Spinal cord (tissue), 10 donors: ENCODE data around the gene KCNB1. TPM values are rescaled to one million over a fixed set of nuclear protein-coding genes. Genes with fewer than 3 reads are reported as not detected.

Experiments
- DNase-seq, 6 donors: peaks; one replicate each; pipeline versions ENCODE4 v3.0.0 to v3.0.0-alpha.2; 2013 to 2015; ENCODE audit warnings: low spot score in 6 of 6, low read depth in 4 of 6
- H3K27ac ChIP-seq: one replicate; pipeline ENCODE4 v1.5.1; 2013; ENCODE audit warnings: low read depth, low read length, control low read depth
- H3K27me3 ChIP-seq: one replicate; pipeline ENCODE4 v1.6.1; 2013; ENCODE audit warnings: low read length; ENCODE audit not compliant: control insufficient read depth, insufficient read depth
- H3K36me3 ChIP-seq: one replicate; pipeline ENCODE4 v1.6.1; 2013; ENCODE audit warnings: low read length; ENCODE audit not compliant: control insufficient read depth, insufficient read depth
- H3K4me1 ChIP-seq: one replicate; pipeline ENCODE4 v1.6.1; 2013; ENCODE audit warnings: low read length; ENCODE audit not compliant: control insufficient read depth, insufficient read depth
- H3K4me3 ChIP-seq: one replicate; pipeline ENCODE4 v1.5.1; 2013; ENCODE audit warnings: low read depth, low read length, control low read depth
- H3K9me3 ChIP-seq: one replicate; pipeline ENCODE4 v1.6.1; 2013; ENCODE audit warnings: low read length; ENCODE audit not compliant: control insufficient read depth, insufficient read depth
- WGBS: methylation state at CpG from one replicate; pipeline ENCODE4 v1.1.5; 2013; ENCODE audit warnings: missing lambda C conversion rate; ENCODE audit not compliant: insufficient coverage; 5-methylcytosine and 5-hydroxymethylcytosine counted together
- polyA plus RNA-seq, 2 donors: library from polyadenylated mRNA; unstranded; fragments of 120-200 nt; gene quantifications; one replicate each; pipeline ENCODE4 v1.2.1, GENCODE V29; 2013; ENCODE audit not compliant: insufficient read length in 2 of 2
- total RNA-seq, 2 donors: library from RNA; depleted of rRNA in 1 of 2; stranded (reverse); fragments of 120-200 nt in 1 of 2; fragments of >200 nt in 1 of 2; gene quantifications; one replicate each; pipeline versions ENCODE4 v1.2.3 to v1.2.4, GENCODE V29; 2013 to 2014
- donor health status: healthy.

The KCNB1 gene
- total and polyA plus RNA-seq, 4 donors, result 8.0 to 46.7 (median 15.1) TPM

DNA sequence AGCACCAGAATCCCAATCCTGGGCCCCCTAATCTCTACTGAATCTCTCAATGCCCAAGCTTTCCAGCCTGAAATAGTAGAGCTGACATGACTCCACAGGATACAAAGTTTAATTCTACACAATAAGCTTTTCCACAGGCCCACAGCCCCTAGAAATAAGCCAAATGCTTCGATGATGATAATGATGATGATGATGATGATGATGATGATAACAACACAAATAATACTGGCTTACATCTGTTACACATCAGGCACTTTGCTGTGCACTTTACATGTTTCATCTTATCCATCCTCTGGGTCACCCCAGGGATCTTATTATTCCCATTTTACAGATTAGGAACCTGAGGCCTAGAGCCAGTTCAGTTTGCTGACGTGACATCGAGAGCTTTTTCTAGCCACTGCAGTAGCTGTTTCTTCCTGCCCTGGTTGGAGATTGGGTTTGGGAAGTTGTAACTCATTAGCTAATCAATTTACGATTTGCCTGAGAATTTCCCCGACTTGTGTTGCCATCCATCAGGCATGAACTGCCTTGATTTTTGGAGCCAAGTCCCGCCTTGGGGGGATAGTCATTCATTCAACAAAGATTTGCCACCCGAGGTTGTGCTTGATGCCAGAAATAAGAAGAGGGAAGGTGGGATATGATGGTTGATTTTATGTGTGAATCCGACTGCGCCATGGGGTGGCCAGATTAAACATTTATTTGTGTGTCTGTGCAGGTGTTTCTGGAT lies 20.4 kb downstream of the KCNB1 start:
- Histone ChIP-seq H3K4me3 (no peak overlapping the region), H3K27ac (no peak overlapping the region), H3K27me3 (peaks cover 2% of the 10 kb centered on the region), H3K36me3 (peaks cover 3% of the 10 kb centered on the region), H3K4me1 (peaks cover 3% of the 10 kb centered on the region), H3K9me3 (no peaks in the 10 kb centered on the region)
- 90% methylated on average over 5 of the region's 9 CpGs for WGBS
- DNase-seq, result no peak

DNA sequence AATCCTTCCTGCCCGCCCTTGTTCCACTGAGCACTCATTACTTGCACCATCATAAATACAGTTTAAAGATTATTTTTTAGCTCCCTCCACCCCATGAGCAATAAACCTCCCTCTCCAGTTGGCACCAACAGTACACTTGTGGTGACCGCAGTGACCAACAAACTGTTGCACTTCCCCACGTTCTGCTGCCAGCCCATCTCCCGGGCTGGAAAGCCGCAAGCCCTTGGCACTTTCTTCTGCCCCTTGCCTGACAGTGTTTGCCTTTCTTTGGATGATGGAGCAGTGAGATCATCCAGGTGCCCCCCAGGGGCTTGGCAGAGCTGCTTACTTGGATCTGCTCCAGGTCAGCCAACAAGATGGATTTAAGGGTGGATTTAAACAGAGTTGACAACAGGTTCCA lies 21.6 kb downstream of the KCNB1 start:
- Histone ChIP-seq H3K27me3 (peaks cover 6% of the 10 kb centered on the region), H3K4me1 (peaks cover 3% of the 10 kb centered on the region), H3K9me3 (no peaks in the 10 kb centered on the region), H3K36me3 (peaks cover 3% of the 10 kb centered on the region), H3K27ac (no peak overlapping the region), H3K4me3 (no peak overlapping the region)
- 47% methylated on average over 5 of the region's 5 CpGs for WGBS
- no peak for DNase-seq

DNA sequence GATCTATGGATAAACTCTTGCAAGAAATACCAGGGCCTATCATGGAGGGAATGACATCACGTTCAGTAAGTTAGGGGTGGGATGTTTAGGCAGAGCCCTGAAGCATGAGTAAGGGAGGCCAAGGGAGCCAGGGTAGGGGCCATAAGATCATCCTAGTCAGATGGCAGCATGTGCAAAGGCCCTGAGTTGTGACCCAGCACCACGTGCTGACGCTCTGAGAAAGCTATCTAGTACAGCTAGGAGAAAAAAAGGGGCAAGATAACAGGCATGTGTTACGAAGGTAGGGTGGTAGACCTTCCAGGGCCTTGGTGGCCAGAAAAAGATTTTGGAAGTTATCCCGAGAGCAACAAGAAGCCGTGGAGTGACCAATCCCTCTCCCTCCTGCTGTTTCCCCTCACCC lies 22.3 kb downstream of the KCNB1 start:
- Histone ChIP-seq H3K36me3 (peaks cover 3% of the 10 kb centered on the region), H3K27ac (no peak overlapping the region), H3K9me3 (no peaks in the 10 kb centered on the region), H3K27me3 (peaks cover 6% of the 10 kb centered on the region), H3K4me1 (peaks cover 3% of the 10 kb centered on the region), H3K4me3 (no peak overlapping the region)
- 94% methylated on average over 4 of the region's 6 CpGs for WGBS
- no peak for DNase-seq

DNA sequence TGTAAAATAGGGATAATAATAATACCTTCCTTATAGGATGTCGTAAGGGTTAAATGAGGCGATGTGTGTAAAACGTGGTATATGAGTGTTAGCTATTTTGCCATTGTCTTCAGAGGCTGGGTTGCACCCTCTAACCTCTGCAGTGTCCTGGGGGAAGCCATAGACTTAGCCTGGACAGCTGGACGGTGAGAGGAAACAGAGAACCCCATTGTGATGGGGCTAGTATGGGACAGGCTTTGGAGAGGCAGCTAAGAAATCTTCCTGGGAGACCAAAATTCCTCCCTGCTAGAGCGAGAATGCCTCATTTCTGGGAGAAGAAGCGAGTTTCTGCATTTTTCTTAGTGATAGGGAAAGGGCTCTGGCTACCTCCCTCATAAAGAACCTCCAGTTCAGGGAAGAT lies 22.8 kb downstream of the KCNB1 start:
- Histone ChIP-seq H3K27me3 (peaks cover 6% of the 10 kb centered on the region), H3K9me3 (no peaks in the 10 kb centered on the region), H3K27ac (no peak overlapping the region), H3K4me1 (peaks cover 3% of the 10 kb centered on the region), H3K36me3 (peaks cover 3% of the 10 kb centered on the region), H3K4me3 (no peak overlapping the region)
- WGBS, result 57% methylated on average over 1 of the region's 6 CpGs
- DNase-seq, result no peak

DNA sequence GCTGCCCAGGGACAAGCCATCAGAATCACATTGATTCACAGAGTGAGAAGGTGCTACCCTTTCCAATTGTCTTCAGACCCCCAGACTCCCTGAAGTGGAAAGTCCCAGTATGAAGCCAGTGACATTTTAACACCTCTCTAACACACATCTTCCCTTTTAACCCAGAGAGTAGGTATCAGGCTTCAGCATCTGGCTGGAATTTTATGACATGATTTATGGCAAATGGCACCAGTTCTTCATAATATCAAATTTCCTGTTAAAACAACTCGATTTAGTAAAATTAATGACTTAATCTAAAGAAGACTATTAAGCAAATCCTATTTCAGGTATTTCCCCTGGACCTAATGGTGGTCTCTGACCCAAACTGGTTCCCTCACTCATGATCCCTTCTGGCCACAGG lies 25.0 kb downstream of the KCNB1 start:
- peaks cover 6% of the 10 kb centered on the region for H3K27me3 ChIP-seq

DNA sequence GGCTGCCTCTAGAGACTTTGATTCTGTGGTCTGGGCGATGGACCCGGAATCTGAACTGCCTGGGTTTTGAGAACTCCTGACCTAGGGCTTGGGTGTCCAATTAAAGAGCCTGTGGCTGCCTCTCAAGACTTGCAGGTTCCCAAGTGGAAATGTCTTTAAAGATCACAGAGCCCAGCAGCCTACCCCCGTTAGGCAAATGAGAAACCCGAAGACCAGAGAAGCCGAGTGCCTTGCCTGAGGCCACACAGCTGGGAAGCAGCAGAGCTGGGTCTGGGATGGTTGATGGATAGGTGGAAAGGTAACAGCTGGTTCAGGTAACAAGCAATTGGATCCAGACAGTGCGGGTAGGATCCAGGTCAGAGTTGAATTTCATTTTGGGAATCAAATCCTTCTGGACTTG lies 25.8 kb downstream of the KCNB1 start:
- H3K4me1 ChIP-seq, result peaks cover 14% of the 10 kb centered on the region
- DNase-seq, result no peak
- no peak overlapping the region for H3K4me3 ChIP-seq
- 92% methylated on average over 6 of the region's 6 CpGs for WGBS
- H3K27ac ChIP-seq, result no peak overlapping the region
- peaks cover 6% of the 10 kb centered on the region for H3K27me3 ChIP-seq
- no peaks in the 10 kb centered on the region for H3K9me3 ChIP-seq
- no peaks in the 10 kb centered on the region for H3K36me3 ChIP-seq

More for the DNA sequence above, 25.0 kb downstream of the KCNB1 start:
- Histone ChIP-seq H3K27ac (no peak overlapping the region), H3K36me3 (no peaks in the 10 kb centered on the region), H3K4me3 (no peak overlapping the region), H3K9me3 (no peaks in the 10 kb centered on the region), H3K4me1 (peaks cover 6% of the 10 kb centered on the region)
- no peak for DNase-seq
- no CpG with 5 or more reads among the region's 1 CpG for WGBS

DNA sequence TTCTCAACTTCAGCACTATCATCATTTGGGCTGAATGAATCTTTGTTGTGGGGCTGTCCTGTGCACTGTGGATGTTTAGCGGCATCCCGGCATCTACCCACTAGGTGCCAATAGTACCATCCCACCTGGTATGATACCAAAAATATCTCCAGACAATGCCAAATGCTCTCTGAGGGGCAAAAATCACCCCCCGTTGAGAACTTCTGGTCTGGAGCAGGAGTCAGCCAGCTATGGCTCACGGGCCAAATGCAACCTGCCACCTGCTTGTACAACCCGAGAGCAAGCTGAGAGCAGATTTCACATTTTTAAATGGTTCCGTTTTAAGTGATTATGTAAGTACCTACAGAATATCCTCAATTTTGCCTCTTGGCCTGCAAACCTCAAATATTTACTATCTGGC lies 26.8 kb downstream of the KCNB1 start:
- Histone ChIP-seq H3K27me3 (peaks cover 6% of the 10 kb centered on the region), H3K4me3 (no peak overlapping the region), H3K27ac (no peak overlapping the region), H3K4me1 (peaks cover 16% of the 10 kb centered on the region), H3K9me3 (no peaks in the 10 kb centered on the region), H3K36me3 (no peaks in the 10 kb centered on the region)
- DNase-seq, result no peak
- WGBS, result 85% methylated on average over 3 of the region's 6 CpGs

DNA sequence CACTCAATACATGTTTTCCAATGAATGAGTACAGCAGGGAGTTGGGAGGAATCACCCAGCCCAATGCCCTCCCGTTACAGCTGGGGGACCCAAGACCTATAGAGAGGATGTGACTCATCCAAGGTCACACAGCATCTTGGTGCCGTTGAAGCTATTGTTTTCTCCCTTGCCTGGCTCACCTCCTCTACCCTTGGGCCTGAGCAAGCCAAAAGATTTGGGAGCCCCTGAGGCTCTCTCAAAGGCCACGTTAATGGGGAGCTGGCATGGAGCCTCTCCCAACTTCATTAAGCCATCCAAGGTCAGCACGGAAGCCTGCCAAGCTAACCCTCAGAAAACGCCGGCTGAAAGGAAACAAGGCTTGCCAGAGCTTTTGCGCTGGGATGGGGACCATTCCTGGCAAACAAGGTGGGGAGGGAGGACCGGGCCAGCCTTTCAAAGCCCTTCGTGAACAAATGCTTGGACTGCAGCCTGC lies 30.4 kb downstream of the KCNB1 start:
- DNase-seq, result peak in 4 of 6 donors; percentile 44 to 89 (median 62)
- H3K27me3 ChIP-seq, result peaks cover 7% of the 10 kb centered on the region
- 46% methylated on average over 9 of the region's 9 CpGs for WGBS
- peaks cover under 1% of the 10 kb centered on the region for H3K36me3 ChIP-seq
- H3K27ac ChIP-seq, result no peak overlapping the region
- peaks cover 31% of the 10 kb centered on the region for H3K4me1 ChIP-seq
- no peak overlapping the region for H3K4me3 ChIP-seq
- no peaks in the 10 kb centered on the region for H3K9me3 ChIP-seq

DNA sequence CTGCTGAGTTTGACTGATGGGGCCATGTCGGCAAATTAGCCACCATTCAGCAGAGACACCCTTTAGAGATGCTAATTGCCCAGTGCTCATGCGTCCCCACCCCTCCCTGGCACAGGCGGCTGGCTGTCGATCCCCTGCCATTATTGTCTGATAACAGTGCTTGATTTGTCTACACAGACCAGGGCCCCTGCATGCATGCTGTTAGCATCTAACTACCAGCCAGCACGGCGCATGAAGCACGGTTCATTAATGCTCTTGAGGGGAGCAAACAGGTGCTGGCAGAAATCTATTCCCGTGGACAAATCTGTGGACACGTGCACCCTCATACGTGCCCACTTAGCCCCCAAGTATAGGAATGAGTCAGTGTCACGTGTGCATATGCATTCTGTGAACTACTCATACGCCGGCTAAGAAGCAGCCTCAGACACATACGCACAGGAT lies 32.2 kb downstream of the KCNB1 start:
- Histone ChIP-seq H3K4me3 (no peak overlapping the region), H3K27me3 (peaks cover 6% of the 10 kb centered on the region), H3K27ac (no peak overlapping the region), H3K9me3 (no peaks in the 10 kb centered on the region), H3K4me1 (peaks cover 48% of the 10 kb centered on the region), H3K36me3 (peaks cover 5% of the 10 kb centered on the region)
- DNase-seq, result peak in 2 of 6 donors; percentile 88
- WGBS, result 3% methylated on average over 12 of the region's 14 CpGs

DNA sequence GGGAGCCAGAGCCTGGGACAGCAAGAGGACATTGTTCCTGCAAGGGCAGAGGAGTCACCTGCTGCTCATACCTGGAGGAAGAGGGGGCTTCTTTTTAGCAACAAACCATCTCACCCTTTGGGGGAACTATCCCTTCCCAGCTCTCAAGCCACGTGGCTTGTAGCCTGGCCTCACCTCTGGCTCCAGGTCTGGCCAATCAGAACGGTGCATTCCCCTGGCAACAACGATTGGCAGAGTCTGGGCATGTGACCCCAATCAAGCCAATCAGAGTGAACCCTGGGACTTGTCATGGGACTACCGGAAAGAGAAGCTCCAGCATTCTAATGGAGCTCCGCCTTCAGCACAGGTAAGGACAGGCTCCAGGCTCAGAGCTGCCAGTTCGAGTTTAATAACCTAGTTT lies 33.6 kb downstream of the KCNB1 start:
- WGBS, result 80% methylated on average over 4 of the region's 6 CpGs
- H3K4me1 ChIP-seq, result peaks cover 54% of the 10 kb centered on the region

More for the DNA sequence above, 33.6 kb downstream of the KCNB1 start:
- no peaks in the 10 kb centered on the region for H3K9me3 ChIP-seq
- H3K27me3 ChIP-seq, result peaks cover 6% of the 10 kb centered on the region
- DNase-seq, result no peak
- no peak overlapping the region for H3K4me3 ChIP-seq
- H3K27ac ChIP-seq, result no peak overlapping the region
- H3K36me3 ChIP-seq, result peaks cover 6% of the 10 kb centered on the region
